HFFc6 (cell line): ENCODE data around the gene KDM1A. TPM values are rescaled to one million over a fixed set of nuclear protein-coding genes. Genes with fewer than 3 reads are reported as not detected.

Experiments
- DNase-seq: peaks from one replicate; pipeline ENCODE4 v3.0.0-alpha.2; 2018
- H3K27ac Mint-ChIP-seq: 2 replicates; pipeline ENCODE4 v1.8.0; 2020; ENCODE audit warnings: mild to moderate bottlenecking, mixed read lengths
- H3K27me3 Mint-ChIP-seq: 2 replicates; pipeline ENCODE4 v1.8.0; 2021; ENCODE audit warnings: mild to moderate bottlenecking, moderate library complexity, mixed read lengths; ENCODE audit not compliant: insufficient read depth
- H3K36me3 Mint-ChIP-seq: 2 replicates; pipeline ENCODE4 v1.8.0; 2021; ENCODE audit warnings: low read depth, mixed read lengths
- H3K4me1 Mint-ChIP-seq: 2 replicates; pipeline ENCODE4 v1.8.0; 2020; ENCODE audit warnings: low read depth, mixed read lengths
- H3K4me3 Mint-ChIP-seq: 2 replicates; pipeline ENCODE4 v1.8.0; 2020; ENCODE audit warnings: mild to moderate bottlenecking, moderate library complexity, mixed read lengths
- H3K9me3 Mint-ChIP-seq: 2 replicates; pipeline ENCODE4 v1.8.0; 2020; ENCODE audit warnings: mild to moderate bottlenecking, mixed read lengths
- total RNA-seq, 6 experiments: library from RNA; stranded (reverse); fragmentation: NEBNext Ultra II Directional; extraction: Animal tissue kit (Norgen Biotek cat#: 25700); gene quantifications; 2 replicates in 1 of 6; 3 replicates in 5 of 6; pipeline ENCODE4 v1.2.3, GENCODE V29; 2021
- TF ChIP-seq, protein P1 (sequence below): fragments of 200-600 bp; sonication (generic); IDR thresholded peaks from 2 replicates; pipeline ENCODE4 v1.5.0; 2021; ENCODE audit warnings: antibody characterized with exemption, mild to moderate bottlenecking

Gene KDM1A
- total RNA-seq, 6 experiments from 2014 or later: 51.4 to 70.6 (median 62.5) TPM

DNA sequence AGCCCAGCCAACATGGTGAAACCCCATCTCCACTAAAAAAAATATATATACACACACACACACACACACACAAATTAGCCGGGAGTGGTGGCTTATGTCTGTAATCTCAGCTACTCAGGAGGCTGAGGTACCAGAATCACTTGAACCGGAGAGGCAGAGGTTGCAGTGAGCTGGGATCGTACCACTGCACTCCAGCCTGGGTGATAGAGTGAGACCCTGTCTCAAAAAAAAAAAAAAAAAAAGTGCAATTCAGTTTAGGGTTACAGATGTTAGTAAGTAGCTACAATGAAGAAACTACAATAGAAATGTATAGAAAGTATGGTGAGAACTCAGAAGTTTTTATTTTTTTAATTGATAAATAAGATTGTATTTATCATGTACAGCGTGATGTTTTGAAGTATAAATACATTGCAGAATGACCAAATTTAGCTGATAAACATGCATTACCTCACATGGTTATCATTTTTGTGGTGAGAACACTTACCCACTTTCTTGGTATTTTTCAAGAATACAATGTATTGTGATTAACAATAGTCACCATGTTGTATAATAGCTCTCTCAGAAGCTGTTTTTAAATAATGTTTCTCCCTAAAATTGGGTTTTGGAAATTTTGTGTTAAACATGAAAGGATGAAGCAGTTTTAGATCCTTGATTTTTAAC, 17.9 kb downstream of the KDM1A start:
- TF ChIP-seq, protein P1, sequence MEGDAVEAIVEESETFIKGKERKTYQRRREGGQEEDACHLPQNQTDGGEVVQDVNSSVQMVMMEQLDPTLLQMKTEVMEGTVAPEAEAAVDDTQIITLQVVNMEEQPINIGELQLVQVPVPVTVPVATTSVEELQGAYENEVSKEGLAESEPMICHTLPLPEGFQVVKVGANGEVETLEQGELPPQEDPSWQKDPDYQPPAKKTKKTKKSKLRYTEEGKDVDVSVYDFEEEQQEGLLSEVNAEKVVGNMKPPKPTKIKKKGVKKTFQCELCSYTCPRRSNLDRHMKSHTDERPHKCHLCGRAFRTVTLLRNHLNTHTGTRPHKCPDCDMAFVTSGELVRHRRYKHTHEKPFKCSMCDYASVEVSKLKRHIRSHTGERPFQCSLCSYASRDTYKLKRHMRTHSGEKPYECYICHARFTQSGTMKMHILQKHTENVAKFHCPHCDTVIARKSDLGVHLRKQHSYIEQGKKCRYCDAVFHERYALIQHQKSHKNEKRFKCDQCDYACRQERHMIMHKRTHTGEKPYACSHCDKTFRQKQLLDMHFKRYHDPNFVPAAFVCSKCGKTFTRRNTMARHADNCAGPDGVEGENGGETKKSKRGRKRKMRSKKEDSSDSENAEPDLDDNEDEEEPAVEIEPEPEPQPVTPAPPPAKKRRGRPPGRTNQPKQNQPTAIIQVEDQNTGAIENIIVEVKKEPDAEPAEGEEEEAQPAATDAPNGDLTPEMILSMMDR: no peak
- Mint-ChIP-seq H3K36me3 (peaks cover 12% of the 10 kb centered on the region; the same call in 1 of the 2 replicates), H3K27ac (no peak overlapping the region), H3K27me3 (no peaks in the 10 kb centered on the region), H3K4me3 (no peak overlapping the region), H3K4me1 (peaks cover 19% of the 10 kb centered on the region), H3K9me3 (no peaks in the 10 kb centered on the region)
- DNase-seq: no peak

- Mint-ChIP-seq H3K4me1 (peaks cover 16% of the 10 kb centered on the region), H3K36me3 (peaks cover 7% of the 10 kb centered on the region; the same call in 1 of the 2 replicates), H3K4me3 (no peak overlapping the region), H3K27me3 (no peaks in the 10 kb centered on the region), H3K9me3 (no peaks in the 10 kb centered on the region), H3K27ac (no peak overlapping the region)
- TF ChIP-seq, protein P1: no peak
- DNase-seq: no peak
These were observed 20.1 kb downstream of the KDM1A start for GRCh38 chr1:23039308-23039826.

DNA sequence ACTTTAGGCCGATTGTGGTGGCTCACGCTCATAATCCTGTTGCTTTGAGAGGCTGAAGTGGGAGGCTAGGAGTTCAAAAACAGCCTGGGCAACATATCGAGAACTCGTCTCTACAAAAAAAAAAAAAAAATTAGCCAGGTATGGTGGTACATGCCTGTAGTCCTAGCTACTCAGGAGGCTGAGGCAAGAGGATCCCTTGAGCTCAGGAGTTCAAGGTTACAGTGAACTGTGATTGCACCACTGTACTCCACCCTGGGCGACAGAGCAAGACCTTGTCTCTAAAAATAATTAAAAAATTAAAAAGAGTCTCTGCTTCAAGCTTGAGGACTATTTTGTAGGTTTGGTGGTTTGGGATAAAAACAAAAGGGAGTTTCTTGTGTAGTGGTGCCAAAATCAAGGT, 21.2 kb downstream of the KDM1A start:
- H3K27me3 Mint-ChIP-seq: no peaks in the 10 kb centered on the region
- no peak for DNase-seq
- H3K9me3 Mint-ChIP-seq: no peaks in the 10 kb centered on the region
- peaks cover 18% of the 10 kb centered on the region for H3K4me1 Mint-ChIP-seq
- H3K27ac Mint-ChIP-seq: no peak overlapping the region
- TF ChIP-seq, protein P1: no peak
- H3K36me3 Mint-ChIP-seq: peaks cover 8% of the 10 kb centered on the region; the same call in 1 of the 2 replicates
- H3K4me3 Mint-ChIP-seq: no peak overlapping the region

DNA sequence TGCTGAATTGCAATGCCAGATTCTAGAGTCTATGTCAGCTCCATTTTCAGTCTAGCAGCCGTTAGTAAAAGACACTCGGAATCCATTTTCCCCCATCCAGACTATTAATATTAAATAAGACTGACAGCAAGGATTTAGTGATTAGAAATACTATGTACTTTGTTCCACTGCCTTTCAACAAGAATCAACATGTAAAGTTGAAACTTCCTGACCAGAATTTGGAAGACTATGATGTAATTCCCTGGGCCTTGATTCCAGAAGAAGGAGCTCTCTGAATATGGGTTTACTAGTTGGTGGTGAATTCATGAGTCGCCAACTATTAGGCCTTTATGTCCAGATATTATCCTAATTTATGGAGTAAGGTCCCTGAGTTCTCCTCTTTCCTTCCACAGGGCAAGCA, 24.8 kb downstream of the KDM1A start:
- H3K36me3 Mint-ChIP-seq: peaks cover 13% of the 10 kb centered on the region; the same call in 1 of the 2 replicates
- TF ChIP-seq, protein P1: no peak
- no peaks in the 10 kb centered on the region for H3K27me3 Mint-ChIP-seq
- no peak for DNase-seq
- H3K4me1 Mint-ChIP-seq: peaks cover 18% of the 10 kb centered on the region
- no peak overlapping the region for H3K27ac Mint-ChIP-seq
- H3K4me3 Mint-ChIP-seq: no peak overlapping the region
- no peaks in the 10 kb centered on the region for H3K9me3 Mint-ChIP-seq

DNA sequence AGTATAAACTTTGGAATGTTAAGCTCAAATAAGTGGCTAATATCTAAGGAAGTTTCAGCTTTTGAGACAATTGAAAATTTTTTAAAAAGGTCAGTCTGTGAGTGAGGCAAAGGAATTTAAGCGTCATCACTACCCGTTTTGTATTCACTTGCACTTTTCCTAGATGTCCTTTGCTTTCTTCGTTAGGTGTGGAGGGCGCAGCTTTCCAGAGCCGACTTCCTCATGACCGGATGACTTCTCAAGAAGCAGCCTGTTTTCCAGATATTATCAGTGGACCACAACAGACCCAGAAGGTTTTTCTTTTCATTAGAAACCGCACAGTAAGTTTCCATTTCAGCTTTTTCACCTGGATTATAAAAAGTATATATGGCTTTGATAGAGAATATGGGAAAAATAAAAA, 30.9 kb downstream of the KDM1A start:
- DNase-seq: no peak
- H3K4me1 Mint-ChIP-seq: peaks cover 24% of the 10 kb centered on the region
- peaks cover 13% of the 10 kb centered on the region; the same call in 1 of the 2 replicates for H3K36me3 Mint-ChIP-seq
- H3K4me3 Mint-ChIP-seq: no peak overlapping the region
- H3K27ac Mint-ChIP-seq: no peak overlapping the region
- H3K9me3 Mint-ChIP-seq: no peaks in the 10 kb centered on the region
- TF ChIP-seq, protein P1: no peak
- no peaks in the 10 kb centered on the region for H3K27me3 Mint-ChIP-seq
